Liver (tissue), 3 donors: ENCODE measurements around the gene ANAPC16.

Source experiments
- FOXA1 ChIP-seq: IDR thresholded peaks from 2 replicates; pipeline ENCODE4 v1.6.1; 2016; ENCODE audit warnings: antibody characterized with exemption
- HNF4G ChIP-seq: IDR thresholded peaks from 2 replicates; pipeline ENCODE4 v1.6.1; 2016; ENCODE audit warnings: antibody characterized with exemption
- NR2F2 ChIP-seq: IDR thresholded peaks from 2 replicates; pipeline ENCODE4 v1.6.1; 2016; ENCODE audit warnings: antibody characterized with exemption
- RAD21 ChIP-seq, 2 donors: IDR thresholded peaks; 2 replicates each; pipeline ENCODE4 v1.6.1; 2016; ENCODE audit warnings: antibody characterized with exemption in 2 of 2, mild to moderate bottlenecking in 2 of 2
- TAF1 ChIP-seq: conservative IDR thresholded peaks from 2 replicates; pipeline ENCODE4 v1.6.1; 2016; ENCODE audit warnings: antibody characterized with exemption, mild to moderate bottlenecking
- YY1 ChIP-seq: IDR thresholded peaks from 2 replicates; pipeline ENCODE4 v1.6.1; 2016; ENCODE audit warnings: antibody characterized with exemption, mild to moderate bottlenecking
- TF ChIP-seq, protein P1 (sequence below): IDR thresholded peaks from 2 replicates; pipeline ENCODE4 v1.6.1; 2016; ENCODE audit warnings: antibody characterized with exemption
- TF ChIP-seq, protein P2 (sequence below): fragments of 150-350 bp; IDR thresholded peaks from 2 replicates; pipeline ENCODE4 v1.5.1; 2017; ENCODE audit warnings: improper control_type of control experiment, low read depth, low read length; ENCODE audit not compliant: missing input control
- donor health status: healthy.
- donor health status: healthy.

- TF ChIP-seq, protein P1, sequence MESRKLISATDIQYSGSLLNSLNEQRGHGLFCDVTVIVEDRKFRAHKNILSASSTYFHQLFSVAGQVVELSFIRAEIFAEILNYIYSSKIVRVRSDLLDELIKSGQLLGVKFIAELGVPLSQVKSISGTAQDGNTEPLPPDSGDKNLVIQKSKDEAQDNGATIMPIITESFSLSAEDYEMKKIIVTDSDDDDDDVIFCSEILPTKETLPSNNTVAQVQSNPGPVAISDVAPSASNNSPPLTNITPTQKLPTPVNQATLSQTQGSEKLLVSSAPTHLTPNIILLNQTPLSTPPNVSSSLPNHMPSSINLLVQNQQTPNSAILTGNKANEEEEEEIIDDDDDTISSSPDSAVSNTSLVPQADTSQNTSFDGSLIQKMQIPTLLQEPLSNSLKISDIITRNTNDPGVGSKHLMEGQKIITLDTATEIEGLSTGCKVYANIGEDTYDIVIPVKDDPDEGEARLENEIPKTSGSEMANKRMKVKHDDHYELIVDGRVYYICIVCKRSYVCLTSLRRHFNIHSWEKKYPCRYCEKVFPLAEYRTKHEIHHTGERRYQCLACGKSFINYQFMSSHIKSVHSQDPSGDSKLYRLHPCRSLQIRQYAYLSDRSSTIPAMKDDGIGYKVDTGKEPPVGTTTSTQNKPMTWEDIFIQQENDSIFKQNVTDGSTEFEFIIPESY, result no peak
- no peak for TF ChIP-seq YY1
- TF ChIP-seq, protein P2, sequence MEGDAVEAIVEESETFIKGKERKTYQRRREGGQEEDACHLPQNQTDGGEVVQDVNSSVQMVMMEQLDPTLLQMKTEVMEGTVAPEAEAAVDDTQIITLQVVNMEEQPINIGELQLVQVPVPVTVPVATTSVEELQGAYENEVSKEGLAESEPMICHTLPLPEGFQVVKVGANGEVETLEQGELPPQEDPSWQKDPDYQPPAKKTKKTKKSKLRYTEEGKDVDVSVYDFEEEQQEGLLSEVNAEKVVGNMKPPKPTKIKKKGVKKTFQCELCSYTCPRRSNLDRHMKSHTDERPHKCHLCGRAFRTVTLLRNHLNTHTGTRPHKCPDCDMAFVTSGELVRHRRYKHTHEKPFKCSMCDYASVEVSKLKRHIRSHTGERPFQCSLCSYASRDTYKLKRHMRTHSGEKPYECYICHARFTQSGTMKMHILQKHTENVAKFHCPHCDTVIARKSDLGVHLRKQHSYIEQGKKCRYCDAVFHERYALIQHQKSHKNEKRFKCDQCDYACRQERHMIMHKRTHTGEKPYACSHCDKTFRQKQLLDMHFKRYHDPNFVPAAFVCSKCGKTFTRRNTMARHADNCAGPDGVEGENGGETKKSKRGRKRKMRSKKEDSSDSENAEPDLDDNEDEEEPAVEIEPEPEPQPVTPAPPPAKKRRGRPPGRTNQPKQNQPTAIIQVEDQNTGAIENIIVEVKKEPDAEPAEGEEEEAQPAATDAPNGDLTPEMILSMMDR, result no peak
- no peak for TF ChIP-seq FOXA1
- no peak for TF ChIP-seq NR2F2
- no peak for TF ChIP-seq TAF1
- TF ChIP-seq RAD21 (IDR thresholded peaks at IDR 0.05), result no peak
- no peak for TF ChIP-seq HNF4G
Observed at GRCh38 chr10:72226418-72227027, 10.7 kb downstream of the ANAPC16 start.
